ENCODE data around the gene SNAP23. TPM values are rescaled to one million over a fixed set of nuclear protein-coding genes. Genes with fewer than 3 reads are reported as not detected.
A peak's percentile ranks its signal among the peaks of the same experiment; 100 is the strongest.

Gene SNAP23
- total RNA-seq, 4 donors from 2014 or later: 55.7 to 76.9 (median 69.6) TPM

DNA sequence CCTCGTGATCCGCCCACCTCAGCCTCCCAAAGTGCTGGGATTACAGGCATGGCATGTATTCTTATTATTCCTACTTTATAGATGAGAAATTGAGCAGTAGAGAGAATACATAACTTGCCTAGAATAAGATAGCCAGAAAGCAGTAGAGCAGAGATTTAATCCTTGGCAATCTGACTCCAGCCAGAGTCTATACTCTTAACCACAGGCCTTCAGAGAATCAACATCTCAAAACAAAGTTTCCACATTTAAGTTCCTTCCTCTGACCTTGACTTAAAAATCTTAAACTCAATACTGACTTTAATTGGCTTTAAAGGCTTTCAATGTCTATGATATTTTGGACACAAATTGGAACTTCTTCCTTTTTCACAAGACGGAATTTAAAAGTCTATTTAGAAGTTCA lies 41.6 kb upstream of the SNAP23 start:
- no peak for DNase-seq
- Histone ChIP-seq H3K4me3 (replicated peaks in 1 of 3) (no peak overlapping the region), H3K27me3 (no peaks in the 10 kb centered on the region), H3K27ac (no peak overlapping the region), H3K36me3 (peaks cover 14% of the 10 kb centered on the region in 2 donors), H3K4me1 (peaks cover 8 to 18% of the 10 kb centered on the region in 2 donors), H3K9me3 (no peaks in the 10 kb centered on the region)
- intact Hi-C loops (cut with DNase I): no loop called here
- TF ChIP-seq, protein P1, sequence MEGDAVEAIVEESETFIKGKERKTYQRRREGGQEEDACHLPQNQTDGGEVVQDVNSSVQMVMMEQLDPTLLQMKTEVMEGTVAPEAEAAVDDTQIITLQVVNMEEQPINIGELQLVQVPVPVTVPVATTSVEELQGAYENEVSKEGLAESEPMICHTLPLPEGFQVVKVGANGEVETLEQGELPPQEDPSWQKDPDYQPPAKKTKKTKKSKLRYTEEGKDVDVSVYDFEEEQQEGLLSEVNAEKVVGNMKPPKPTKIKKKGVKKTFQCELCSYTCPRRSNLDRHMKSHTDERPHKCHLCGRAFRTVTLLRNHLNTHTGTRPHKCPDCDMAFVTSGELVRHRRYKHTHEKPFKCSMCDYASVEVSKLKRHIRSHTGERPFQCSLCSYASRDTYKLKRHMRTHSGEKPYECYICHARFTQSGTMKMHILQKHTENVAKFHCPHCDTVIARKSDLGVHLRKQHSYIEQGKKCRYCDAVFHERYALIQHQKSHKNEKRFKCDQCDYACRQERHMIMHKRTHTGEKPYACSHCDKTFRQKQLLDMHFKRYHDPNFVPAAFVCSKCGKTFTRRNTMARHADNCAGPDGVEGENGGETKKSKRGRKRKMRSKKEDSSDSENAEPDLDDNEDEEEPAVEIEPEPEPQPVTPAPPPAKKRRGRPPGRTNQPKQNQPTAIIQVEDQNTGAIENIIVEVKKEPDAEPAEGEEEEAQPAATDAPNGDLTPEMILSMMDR (IDR thresholded peaks at IDR 0.05): no peak
- no peak for TF ChIP-seq POLR2A (IDR thresholded peaks at IDR 0.05)
- 95 to 97% methylated on average over 3 of the region's 3 CpGs for WGBS, 2 donors

DNA sequence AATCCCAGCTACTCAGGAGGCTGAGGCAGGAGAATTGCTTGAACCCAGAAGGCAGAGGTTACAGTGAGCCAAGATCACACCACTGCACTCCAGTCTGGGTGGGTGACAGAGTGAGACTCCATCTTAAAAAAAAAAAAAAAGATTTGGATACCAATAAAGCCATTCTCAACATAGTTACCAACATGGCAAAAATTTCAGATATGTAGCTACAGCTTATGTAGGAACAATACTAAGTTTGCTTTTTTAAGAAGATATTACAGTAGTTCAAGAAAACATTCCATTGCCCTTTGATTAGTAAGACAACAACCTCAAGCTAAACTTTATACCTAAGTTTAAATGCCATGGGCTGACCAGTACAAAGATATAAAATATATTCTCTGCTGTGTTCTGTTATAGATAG lies 38.9 kb upstream of the SNAP23 start:
- Histone ChIP-seq H3K27me3 (no peaks in the 10 kb centered on the region), H3K4me3 (replicated peaks in 1 of 3) (no peak overlapping the region), H3K27ac (no peak overlapping the region), H3K9me3 (no peaks in the 10 kb centered on the region), H3K36me3 (peaks cover 0 to 4% of the 10 kb centered on the region in 2 donors), H3K4me1 (peaks cover 8 to 18% of the 10 kb centered on the region in 2 donors)
- intact Hi-C loops (cut with DNase I): loop anchor here (5.0 kb wide), 1 partner anchor 196 kb away; no protein-coding TSS in a partner anchor
- no peak for TF ChIP-seq POLR2A (IDR thresholded peaks at IDR 0.05)
- TF ChIP-seq, protein P1 (IDR thresholded peaks at IDR 0.05): no peak
- no peak for DNase-seq

DNA sequence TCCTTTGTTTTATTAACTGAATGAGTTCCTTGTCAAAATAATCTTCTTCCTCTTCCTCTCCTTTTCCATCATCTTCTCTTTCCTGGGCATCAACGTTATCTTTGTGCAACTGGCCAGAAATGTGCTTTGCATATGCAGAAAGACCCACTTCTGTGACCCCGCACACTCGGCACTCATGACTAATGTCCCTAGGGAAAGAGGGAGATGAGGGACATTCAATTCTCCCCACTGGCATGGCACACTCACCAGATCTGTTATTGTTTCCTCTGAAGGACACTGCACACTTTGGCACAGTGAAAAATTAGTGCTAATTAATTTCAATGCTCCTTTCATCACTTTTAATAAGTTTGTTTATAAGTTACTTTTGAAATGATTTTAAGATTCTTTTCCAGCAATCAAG lies 38.5 kb upstream of the SNAP23 start:
- no peaks in the 10 kb centered on the region for H3K36me3 ChIP-seq
- DNase-seq: no peak
- intact Hi-C loops (cut with DNase I): loop anchor here (5.0 kb wide), 1 partner anchor 195 kb away; no protein-coding TSS in a partner anchor
- peaks cover 8 to 18% of the 10 kb centered on the region in 2 donors for H3K4me1 ChIP-seq
- 41 to 50% methylated on average over 3 of the region's 3 CpGs for WGBS, 2 donors
- peak overlapping the region; percentile 66 to 83 (median 68) for H3K27ac ChIP-seq
- H3K27me3 ChIP-seq: no peaks in the 10 kb centered on the region
- no peaks in the 10 kb centered on the region for H3K9me3 ChIP-seq
- H3K4me3 ChIP-seq (replicated peaks in 1 of 3): no peak overlapping the region
- no peak for TF ChIP-seq POLR2A (IDR thresholded peaks at IDR 0.05)
- TF ChIP-seq, protein P1 (IDR thresholded peaks at IDR 0.05): no peak

DNA sequence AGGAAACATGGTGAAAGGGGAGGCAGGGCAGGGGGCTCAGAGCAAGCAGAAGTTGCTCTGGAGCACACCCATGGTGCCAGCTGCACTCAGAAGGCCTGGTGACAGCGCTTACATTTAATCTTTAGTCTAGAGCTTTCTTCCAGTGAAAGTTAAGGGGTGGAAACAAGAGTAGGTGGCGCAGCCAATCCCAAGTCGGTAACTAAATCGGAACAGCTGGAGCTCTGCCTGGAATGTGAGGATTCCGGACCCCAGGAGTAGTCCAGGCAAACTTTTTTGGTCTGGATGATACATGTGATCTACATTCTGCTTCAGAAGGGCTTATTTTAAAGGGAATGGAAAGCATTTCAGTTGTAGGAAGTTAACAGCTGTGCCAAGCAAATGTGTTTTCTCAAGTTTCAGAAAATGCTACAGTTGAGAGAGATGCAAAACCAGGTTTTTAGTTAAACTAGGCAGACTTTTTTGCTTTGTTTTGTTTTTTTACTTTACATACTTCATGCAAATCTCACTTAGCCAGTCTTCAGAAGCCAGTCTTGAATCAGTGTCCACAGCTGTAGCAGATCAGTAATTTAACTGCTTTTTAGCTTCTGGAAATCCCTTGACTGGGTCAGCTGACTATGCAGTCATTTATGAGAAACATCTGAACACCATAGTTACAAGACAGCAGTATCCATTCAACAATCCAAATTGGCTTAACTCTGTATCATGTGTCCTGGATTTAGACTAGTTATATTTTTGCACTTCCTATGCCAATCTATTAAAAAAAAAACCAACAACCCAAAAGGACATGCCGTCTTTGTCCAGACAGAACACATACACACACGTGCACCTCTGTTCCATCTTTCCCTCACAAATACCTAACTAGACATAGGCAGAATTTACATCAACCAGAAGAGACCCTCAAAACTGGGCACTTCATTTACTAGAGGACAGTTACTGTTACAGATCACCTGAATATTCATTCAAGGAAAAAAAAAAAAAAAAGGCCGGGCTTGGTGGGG lies 37.7 kb upstream of the SNAP23 start:
- Histone ChIP-seq H3K27ac (peak overlapping the region; percentile 66 to 83 (median 68)), H3K9me3 (no peaks in the 10 kb centered on the region), H3K4me3 (replicated peaks in 1 of 3) (no peak overlapping the region), H3K27me3 (no peaks in the 10 kb centered on the region), H3K36me3 (no peaks in the 10 kb centered on the region), H3K4me1 (peaks cover 8 to 18% of the 10 kb centered on the region in 2 donors)
- WGBS, 2 donors: 39 to 52% methylated on average over 8 of the region's 8 CpGs
- peak; percentile 74 to 76 for DNase-seq
- peak in 1 of 2 donors; percentile 60 for TF ChIP-seq POLR2A (IDR thresholded peaks at IDR 0.05)
- TF ChIP-seq, protein P1 (IDR thresholded peaks at IDR 0.05): no peak
- intact Hi-C loops (cut with DNase I): loop anchor here (5.0 kb wide), 1 partner anchor 195 kb away; no protein-coding TSS in a partner anchor

DNA sequence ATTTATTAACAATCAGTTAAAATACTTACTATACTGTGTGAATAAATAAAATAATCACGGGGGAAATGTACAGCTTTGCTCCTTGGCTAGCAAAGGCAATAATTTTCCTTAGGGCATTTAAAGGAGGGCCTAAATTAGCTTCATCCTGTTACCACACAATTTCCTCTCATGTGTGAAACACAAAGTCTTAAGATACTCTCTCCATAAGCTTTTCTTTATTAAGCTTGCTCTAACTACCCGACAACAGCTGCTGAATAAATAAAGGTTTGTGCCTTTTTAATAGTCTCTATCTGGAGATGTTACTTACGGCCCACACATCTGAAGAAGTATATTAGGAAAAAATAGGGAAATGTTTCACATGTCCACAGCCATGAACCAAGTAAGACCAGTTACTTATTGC lies 34.2 kb upstream of the SNAP23 start:
- H3K4me3 ChIP-seq (replicated peaks in 1 of 3): no peak overlapping the region
- H3K36me3 ChIP-seq: peaks cover 5% of the 10 kb centered on the region in 2 donors
- DNase-seq: no peak
- H3K27me3 ChIP-seq: no peaks in the 10 kb centered on the region
- intact Hi-C loops (cut with DNase I): no loop called here
- H3K27ac ChIP-seq: no peak overlapping the region
- H3K4me1 ChIP-seq: peaks cover 8 to 18% of the 10 kb centered on the region in 2 donors
- WGBS, 2 donors: 76% methylated on average over 3 of the region's 3 CpGs
- no peaks in the 10 kb centered on the region for H3K9me3 ChIP-seq
- no peak for TF ChIP-seq POLR2A (IDR thresholded peaks at IDR 0.05)
- TF ChIP-seq, protein P1 (IDR thresholded peaks at IDR 0.05): no peak
